ENCODE measurements around the gene MGAM2.

Gene MGAM2

DNA sequence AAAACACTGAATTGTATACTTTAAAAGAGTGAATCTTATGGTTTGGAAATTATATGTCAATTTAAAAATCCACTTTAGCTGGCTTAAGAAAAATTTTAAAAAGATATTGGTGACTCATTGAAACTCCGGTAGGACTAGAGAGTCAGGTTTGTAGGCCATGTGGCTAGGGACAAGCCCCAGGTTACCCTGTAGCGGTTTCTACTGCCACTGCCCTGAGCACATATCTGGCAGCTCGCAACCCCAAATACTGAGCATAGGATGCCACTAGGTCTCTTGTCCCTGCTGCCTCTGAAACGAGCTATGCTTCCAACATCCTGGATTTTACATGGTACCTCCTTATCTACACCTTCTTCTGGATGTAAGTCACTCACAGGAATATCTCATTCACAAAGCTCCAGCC is 1.4 kb upstream of the MGAM2 start:
- no peaks in the 10 kb centered on the region for H3K36me3 Mint-ChIP-seq (ENCODE audit: low read depth)
- peaks cover 4% of the 10 kb centered on the region for H3K27me3 Mint-ChIP-seq (ENCODE audit: low read depth, poor library complexity)
- H3K4me3 Mint-ChIP-seq = no peak overlapping the region
- TF ChIP-seq CTCF (IDR thresholded peaks at IDR 0.05) = no peak
- no peaks in the 10 kb centered on the region for H3K9me3 Mint-ChIP-seq
- H3K27ac Mint-ChIP-seq = no peak overlapping the region
- no peak for DNase-seq
- H3K4me1 Mint-ChIP-seq = no peaks in the 10 kb centered on the region

DNA sequence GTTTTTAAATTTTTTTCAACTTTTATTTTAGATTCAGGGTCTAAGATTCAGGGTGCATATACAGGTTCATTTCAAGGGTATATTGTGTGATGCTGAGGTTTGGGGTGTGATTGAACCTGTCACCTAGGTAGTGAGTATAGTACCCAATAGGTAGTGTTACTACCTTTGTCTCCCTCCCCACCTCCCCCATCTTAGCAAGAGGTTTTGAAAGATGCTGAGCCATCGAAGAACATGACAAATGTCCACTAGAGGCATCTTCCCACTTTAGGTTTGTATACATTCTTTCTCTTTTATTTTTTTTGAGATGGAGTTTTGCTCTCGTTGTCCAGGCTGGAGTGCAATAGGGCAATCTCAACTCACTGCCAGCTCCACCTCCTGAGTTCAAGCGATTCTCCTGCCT is 880 bp upstream of the MGAM2 start:
- no peaks in the 10 kb centered on the region for H3K9me3 Mint-ChIP-seq
- H3K4me3 Mint-ChIP-seq = no peak overlapping the region
- peaks cover 4% of the 10 kb centered on the region for H3K27me3 Mint-ChIP-seq (ENCODE audit: low read depth, poor library complexity)
- H3K27ac Mint-ChIP-seq = no peak overlapping the region
- DNase-seq = no peak
- no peak for TF ChIP-seq CTCF (IDR thresholded peaks at IDR 0.05)
- H3K36me3 Mint-ChIP-seq (ENCODE audit: low read depth) = no peaks in the 10 kb centered on the region
- H3K4me1 Mint-ChIP-seq = no peaks in the 10 kb centered on the region

DNA sequence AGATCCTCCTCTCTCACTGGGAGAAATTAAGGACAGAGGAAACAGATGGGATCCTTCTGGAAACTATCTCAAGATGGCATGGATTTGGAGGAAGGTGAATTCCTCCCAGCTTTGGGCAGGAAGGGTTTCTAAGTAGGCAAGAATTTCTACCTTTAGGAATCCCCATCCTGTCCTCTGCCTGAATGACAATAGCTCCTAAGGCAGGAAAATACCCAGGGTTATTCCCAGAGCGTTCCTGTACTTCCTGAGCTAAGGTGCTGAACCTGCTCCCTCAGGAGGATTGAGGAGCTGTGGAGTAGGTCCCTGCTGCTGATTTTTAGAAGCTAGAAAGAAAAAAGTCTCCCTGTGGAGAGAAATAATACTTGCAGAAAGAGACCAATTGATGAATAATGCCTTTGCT is 568 bp downstream of the MGAM2 start:
- no peak for TF ChIP-seq CTCF (IDR thresholded peaks at IDR 0.05)
- Mint-ChIP-seq H3K4me3 (no peak overlapping the region), H3K36me3 (ENCODE audit: low read depth) (no peaks in the 10 kb centered on the region), H3K27ac (no peak overlapping the region), H3K27me3 (ENCODE audit: low read depth, poor library complexity) (peaks cover 4% of the 10 kb centered on the region), H3K9me3 (no peaks in the 10 kb centered on the region), H3K4me1 (no peaks in the 10 kb centered on the region)
- no peak for DNase-seq

DNA sequence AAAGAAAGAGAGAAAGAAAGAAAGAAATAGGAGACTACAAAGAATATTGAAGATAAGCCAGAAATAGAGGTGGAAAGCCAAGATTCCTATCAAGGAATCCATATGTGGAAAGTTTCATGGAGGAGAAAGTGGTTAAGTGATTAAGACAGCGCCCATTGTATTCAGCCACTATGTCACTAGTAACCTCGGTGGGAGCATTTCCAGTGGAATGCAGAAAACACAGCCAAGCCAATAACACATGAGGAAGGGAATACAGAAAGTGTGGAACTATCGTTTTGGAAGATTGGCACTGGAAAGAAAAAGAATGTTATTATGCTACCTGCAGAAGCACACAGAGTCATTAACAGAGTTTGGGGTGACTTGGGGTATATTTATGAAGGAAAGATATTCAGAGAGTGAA is 2.7 kb downstream of the MGAM2 start:
- Mint-ChIP-seq H3K4me1 (no peaks in the 10 kb centered on the region), H3K9me3 (no peaks in the 10 kb centered on the region), H3K4me3 (no peak overlapping the region), H3K27me3 (ENCODE audit: low read depth, poor library complexity) (peaks cover 4% of the 10 kb centered on the region), H3K36me3 (ENCODE audit: low read depth) (no peaks in the 10 kb centered on the region), H3K27ac (no peak overlapping the region)
- TF ChIP-seq CTCF (IDR thresholded peaks at IDR 0.05) = no peak
- DNase-seq = no peak

GRCh38 chr7:142120524-142120923 is 9.0 kb downstream of the MGAM2 start:
- no peak overlapping the region for H3K4me3 Mint-ChIP-seq
- no peak for DNase-seq
- H3K27me3 Mint-ChIP-seq (ENCODE audit: low read depth, poor library complexity) = peaks cover 5% of the 10 kb centered on the region
- no peak overlapping the region for H3K27ac Mint-ChIP-seq
- no peaks in the 10 kb centered on the region for H3K9me3 Mint-ChIP-seq
- H3K4me1 Mint-ChIP-seq = no peaks in the 10 kb centered on the region
- H3K36me3 Mint-ChIP-seq (ENCODE audit: low read depth) = no peaks in the 10 kb centered on the region
- TF ChIP-seq CTCF (IDR thresholded peaks at IDR 0.05) = no peak

GRCh38 chr7:142123184-142123583 is 11.7 kb downstream of the MGAM2 start:
- Mint-ChIP-seq H3K36me3 (ENCODE audit: low read depth) (no peaks in the 10 kb centered on the region), H3K4me1 (no peaks in the 10 kb centered on the region), H3K9me3 (no peaks in the 10 kb centered on the region), H3K4me3 (no peak overlapping the region), H3K27me3 (ENCODE audit: low read depth, poor library complexity) (peaks cover 5% of the 10 kb centered on the region), H3K27ac (no peak overlapping the region)
- DNase-seq = no peak
- TF ChIP-seq CTCF (IDR thresholded peaks at IDR 0.05) = no peak
